GM19395 (cell line): ENCODE results near the gene SNX10.
"Not testable (repeated sequence)": the region's sequence is repeated elsewhere in the genome, so short reads cannot be mapped to it uniquely, and the experiment has no call there.

Source experiments
- ATAC-seq: cut with Tn5 transposase; IDR thresholded peaks from one replicate; pipeline ENCODE4 v1.9.1; 2021; ENCODE audit warnings: mild to moderate bottlenecking, moderate library complexity; ENCODE audit not compliant: unreplicated experiment

SNX10 gene, protein sequence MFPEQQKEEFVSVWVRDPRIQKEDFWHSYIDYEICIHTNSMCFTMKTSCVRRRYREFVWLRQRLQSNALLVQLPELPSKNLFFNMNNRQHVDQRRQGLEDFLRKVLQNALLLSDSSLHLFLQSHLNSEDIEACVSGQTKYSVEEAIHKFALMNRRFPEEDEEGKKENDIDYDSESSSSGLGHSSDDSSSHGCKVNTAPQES

DNA sequence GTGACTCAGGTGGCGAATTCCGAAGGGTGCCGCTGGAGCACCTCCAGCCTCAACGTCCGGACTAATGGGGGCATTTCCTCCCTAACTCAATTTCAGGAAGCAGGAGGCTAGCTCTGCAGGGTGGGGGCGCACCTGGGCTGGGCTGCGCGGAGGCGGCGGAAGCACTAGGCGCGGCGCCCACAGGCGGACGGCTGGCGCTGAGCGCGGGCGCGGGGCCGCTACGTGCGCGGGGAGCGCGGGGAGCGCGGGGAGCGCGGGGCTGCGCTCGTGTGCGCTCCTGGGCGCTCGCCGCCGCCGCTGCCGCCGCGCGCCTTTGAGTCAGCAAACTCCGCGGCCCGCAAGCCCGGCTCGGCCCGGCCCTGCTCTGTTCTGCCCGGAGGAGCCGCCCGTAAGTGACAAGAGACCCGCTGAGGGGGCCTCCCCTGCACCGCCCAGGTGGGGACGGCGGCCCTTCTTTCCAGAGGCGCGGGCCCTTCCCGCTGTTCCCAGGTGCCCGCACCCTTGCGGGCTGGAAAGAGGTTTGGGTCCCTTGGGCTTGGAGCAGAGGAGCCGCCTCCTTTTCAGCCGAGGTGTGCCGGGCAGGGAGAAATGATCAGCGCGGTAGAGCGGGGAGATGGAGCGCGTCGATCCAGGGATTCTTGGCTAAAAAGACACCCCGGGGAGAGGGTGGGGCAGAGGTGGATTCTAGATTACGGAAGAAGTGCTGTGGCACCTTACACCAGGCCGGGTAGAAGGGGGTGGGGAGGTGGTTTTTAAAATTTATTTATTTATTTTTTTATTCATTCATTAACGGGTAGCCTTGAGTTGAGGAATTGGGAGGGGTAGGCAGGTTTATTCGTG is at the start of gene SNX10:
SNX10 (plus strand) TSS at position 164 of the 840 bp plus-strand sequence. CDS start 54,581 bp downstream, outside the sequence.
- ATAC-seq, result peak; percentile 71

DNA sequence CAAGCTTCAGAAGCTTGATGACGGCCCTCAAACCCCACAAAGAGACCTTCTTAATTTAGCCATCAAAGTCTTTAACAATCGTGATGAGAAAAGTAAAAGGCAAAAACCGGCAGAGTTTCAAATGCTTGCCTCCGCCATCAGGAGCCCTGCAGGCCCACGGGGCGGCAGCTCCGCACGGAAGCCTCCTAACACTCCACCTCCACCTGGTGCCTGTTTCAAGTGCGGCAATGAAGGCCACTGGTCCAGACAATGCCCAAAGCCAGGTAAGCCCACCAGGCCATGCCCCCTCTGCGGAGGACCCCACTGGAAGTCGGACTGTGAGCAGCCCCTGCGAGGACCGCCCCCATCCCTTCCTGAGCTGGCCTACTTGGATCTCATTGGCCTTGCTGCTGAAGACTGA is 46.5 kb upstream of the SNX10 start:
- no peak for ATAC-seq

- ATAC-seq, result no peak
Measured at GRCh38 chr7:26250239-26250638, 41.4 kb upstream of the SNX10 start.

GRCh38 chr7:26261866-26262265 is 29.8 kb upstream of the SNX10 start:
- not testable (repeated sequence) for ATAC-seq

DNA sequence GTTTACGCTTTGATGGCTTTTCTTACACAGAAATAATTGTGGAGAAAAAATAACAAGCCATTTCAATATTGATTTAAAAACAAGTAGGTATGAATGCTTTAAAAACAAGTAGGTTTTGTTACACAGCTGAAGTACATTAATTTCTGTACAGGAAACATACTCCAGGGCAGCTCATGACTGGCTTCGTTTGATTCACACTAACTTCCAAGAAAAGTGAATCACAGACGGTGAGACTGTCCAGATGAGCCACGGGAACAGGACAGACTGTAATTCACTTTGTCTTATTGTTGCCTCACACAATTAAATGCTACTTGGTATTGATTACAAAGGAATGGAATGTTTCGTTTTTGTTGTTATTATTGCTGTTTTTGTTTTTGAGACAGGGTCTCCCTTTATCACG is 26.6 kb upstream of the SNX10 start:
- no peak for ATAC-seq

GRCh38 chr7:26265499-26266075 is 26.1 kb upstream of the SNX10 start:
- no peak for ATAC-seq

- ATAC-seq, result no peak
Measured at GRCh38 chr7:26267601-26268166, 24.0 kb upstream of the SNX10 start.

DNA sequence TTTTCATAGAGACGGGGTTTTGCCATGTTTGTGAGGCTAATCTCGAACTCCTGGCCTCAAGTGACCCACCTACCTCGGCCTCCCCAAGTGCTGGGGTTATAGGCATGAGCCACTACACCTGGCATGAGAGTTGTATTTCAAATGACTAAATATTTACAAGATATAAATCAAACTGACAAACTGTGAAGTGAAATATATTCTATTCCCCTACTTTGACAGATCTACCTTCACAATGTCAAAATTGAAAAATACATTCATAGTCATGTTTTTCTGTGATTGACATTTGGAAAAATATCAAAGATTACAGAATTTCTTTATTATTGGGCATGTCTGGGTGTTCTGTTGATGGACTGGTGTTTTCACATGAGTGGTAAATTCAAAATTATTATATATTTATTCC is 16.4 kb upstream of the SNX10 start:
- ATAC-seq, result no peak

DNA sequence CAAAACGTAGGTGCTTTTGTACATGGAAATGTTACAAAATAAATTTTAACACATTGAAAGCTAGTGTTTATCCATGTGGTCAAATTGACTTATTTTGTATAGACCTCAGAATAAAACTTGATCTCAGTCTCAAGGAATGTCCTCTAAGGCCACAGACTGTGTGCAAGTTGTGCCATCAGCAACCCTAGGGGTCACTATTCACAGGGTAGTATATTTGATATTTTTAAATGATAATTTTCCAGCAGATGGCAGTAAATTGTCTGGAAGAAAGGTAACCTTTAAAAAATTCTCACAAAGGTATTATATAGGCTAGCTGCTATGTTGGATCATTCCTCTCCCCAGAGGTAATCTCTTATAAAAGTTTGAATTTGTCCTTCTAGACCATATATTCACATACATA is 12.9 kb upstream of the SNX10 start:
- ATAC-seq, result no peak

DNA sequence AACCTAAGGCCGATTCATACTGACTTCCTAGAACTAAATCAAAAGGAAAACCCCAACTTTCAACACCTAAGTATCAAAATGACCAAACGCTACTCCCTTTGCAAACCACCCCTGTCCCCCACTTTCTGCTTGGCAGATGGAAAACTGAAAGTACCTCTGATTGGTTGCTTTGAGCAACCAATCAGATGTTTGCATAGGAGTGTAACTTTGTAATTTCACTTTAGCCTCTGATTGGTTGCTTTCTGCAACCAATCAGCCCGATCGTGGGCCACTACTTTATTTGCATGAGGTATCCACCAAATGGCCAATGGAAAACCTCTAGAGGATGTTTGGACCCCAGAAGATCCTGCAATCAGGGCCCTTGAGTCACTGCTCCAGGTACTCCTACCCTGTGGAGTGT is 12.3 kb upstream of the SNX10 start:
- ATAC-seq, result no peak

GRCh38 chr7:26280097-26280496 is 11.6 kb upstream of the SNX10 start:
- ATAC-seq, result no peak

GRCh38 chr7:26280723-26281122 is 10.9 kb upstream of the SNX10 start:
- no peak for ATAC-seq

GRCh38 chr7:26284477-26284876 is 7.2 kb upstream of the SNX10 start:
- ATAC-seq, result no peak

DNA sequence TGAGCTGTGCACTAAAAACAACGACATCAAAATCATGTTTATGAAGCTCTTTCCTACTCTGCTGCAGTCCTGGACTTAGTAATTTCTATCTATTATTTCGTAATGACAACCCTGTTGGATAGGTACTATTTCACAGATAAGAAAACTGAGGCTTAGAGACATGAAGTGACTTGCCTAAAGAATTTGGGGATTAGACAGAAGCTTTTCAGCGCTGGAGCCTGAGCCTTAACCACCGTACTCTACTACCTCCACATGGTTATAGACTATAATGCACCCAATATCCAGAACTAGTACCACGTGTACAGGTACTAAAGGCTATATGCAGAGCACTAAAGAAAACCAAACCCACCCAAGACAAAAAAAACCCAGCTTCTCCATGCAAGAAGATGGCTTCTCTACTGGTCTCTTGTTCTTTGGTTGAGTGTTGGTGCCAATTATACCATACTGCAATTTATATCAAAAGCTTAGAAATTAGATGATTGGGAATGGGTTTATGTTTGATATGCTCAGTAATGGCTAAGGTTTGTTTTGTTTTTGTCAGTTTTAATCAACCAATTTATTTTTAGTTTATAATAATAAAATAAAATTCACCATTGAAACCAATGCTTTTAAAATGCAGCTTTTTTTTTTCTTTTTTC is 6.5 kb upstream of the SNX10 start:
- no peak for ATAC-seq

- no peak for ATAC-seq
Measured at GRCh38 chr7:26286157-26286556, 5.5 kb upstream of the SNX10 start.

DNA sequence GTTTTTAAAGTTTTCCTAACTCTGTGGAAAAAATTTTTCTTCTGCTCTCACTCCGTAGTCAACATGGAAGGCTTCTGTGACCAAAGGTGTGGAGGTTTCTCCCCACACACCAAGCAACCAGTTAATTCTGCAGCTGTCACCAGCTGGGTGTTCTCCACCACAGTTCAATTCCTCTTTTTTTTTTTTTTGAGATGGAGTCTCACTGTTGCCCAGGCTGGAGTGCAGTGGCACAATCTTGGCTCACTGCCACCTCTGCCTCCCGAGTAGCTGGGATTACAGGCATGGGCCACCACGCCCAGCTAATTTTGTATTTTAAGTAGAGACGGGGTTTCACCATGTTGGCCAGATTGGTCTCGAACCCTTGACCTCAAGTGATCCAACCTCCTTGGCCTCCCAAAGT is 3.5 kb upstream of the SNX10 start:
- not testable (repeated sequence) for ATAC-seq

DNA sequence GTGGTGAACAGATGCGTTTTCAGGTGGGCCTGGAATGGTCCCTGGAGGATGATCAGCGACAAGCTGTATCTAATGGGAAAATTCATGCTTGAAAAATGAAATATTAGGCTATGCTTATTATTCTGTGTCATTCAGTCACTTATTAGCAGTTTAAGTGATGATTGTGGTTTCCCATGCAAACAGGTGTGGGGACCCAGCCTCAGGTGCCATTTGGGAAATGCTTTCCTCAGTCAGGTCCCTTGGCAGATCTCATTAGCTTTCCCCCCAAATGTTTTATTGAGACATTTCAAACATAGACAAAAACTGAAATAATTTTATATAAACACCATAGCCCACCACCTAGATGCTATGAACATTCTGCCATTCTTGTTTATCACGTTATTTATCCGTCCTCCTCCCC is 411 bp upstream of the SNX10 start:
- no peak for ATAC-seq

DNA sequence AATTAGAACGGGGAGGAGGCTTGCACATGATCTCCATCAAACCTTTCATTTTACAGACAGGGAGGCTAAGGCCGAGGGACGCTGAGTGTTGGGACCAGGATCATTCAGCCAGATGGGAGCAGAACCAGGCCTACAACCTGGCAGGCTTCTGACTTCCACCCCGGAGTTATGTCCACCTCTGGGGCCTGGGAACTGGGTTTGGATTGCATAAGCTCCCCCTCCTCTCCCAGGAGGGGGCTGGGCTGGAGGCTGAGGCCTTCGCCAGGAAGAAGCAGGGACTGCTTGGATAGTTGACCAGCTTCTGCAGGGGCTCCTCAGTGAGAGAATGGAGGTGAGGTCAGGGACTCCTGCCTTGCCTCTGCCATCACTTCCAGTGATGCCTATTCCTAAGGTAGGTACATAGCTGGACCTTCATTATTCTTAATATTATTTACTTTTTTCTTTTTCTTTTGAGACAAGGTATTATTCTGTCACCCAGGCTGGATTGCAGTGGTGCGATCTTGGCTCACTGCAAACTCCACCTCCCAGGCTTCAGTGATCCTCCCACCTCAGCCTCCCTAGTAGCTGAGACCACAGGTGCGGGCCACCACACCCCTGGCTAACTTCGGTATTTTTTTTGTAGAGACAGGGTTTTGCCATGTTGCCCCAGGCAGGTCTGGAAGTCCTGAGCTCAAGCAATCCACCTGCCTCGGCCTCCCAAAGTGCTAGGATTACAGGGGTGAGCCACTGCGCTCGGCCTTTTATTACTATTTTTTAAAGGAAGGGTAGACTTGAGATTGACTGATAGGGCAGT is 1.3 kb downstream of the SNX10 start:
- ATAC-seq, result no peak

GRCh38 chr7:26293569-26294308 is 2.1 kb downstream of the SNX10 start:
- ATAC-seq, result peak; percentile 79

DNA sequence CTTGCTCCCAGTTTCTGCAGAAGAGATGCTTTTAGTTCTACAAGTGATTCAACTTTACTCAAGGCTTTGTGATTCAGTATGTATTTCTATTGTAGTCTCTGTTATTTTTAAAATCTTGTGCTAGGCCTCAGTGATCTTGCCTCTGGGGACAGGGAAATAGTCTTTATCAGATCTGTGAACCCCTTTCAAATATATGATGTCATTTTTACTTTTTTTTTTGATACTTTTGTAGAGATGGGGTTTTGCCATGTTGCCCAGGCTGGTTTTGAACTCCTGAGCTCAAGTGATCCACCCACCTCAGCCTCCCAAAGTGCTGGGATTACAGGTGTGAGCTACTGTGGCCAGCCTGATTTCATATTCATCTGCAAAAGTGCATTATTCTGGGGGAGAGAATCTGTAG is 3.4 kb downstream of the SNX10 start:
- ATAC-seq, result no peak
